Measurements from ENCODE around the gene NGDN. TPM values are rescaled to one million over a fixed set of nuclear protein-coding genes. Genes with fewer than 3 reads are reported as not detected.
A peak's percentile ranks its signal among the peaks of the same experiment; 100 is the strongest.

The NGDN gene
- total RNA-seq, 2 donors from 2014 or later, result 21.4 to 27.6 TPM

GRCh38 chr14:23468704-23469126 lies 788 bp upstream of the NGDN start:
- DNase-seq, result no peak
- H3K4me3 ChIP-seq, result peak overlapping the region; percentile 94
- no peaks in the 10 kb centered on the region for H3K9me3 ChIP-seq
- H3K9ac ChIP-seq (ENCODE audit: low read depth in 2 of 2, low read length in 2 of 2), result no peak overlapping the region
- H3K27ac ChIP-seq, result peak overlapping the region; percentile 62
- H3K27me3 ChIP-seq, result no peaks in the 10 kb centered on the region
- no peak for TF ChIP-seq CTCF (IDR thresholded peaks at IDR 0.05)
- H3K36me3 ChIP-seq, result peaks cover 7% of the 10 kb centered on the region
- intact Hi-C loops (cut with DNase I), result no loop called here
- peaks cover 3% of the 10 kb centered on the region for H3K4me1 ChIP-seq

GRCh38 chr14:23469906-23470403 lies 452 bp downstream of the NGDN start:
- intact Hi-C loops (cut with DNase I), result loop anchor here (10.0 kb wide), 1 partner anchor 145 kb away; the partner anchor contains the start of gene PABPN1

GRCh38 chr14:23470947-23471346 lies 1.4 kb downstream of the NGDN start:
- Histone ChIP-seq H3K27me3 (no peaks in the 10 kb centered on the region), H3K9me3 (no peaks in the 10 kb centered on the region), H3K4me1 (peaks cover 3% of the 10 kb centered on the region), H3K4me3 (no peak overlapping the region), H3K27ac (no peak overlapping the region), H3K9ac (ENCODE audit: low read depth in 2 of 2, low read length in 2 of 2) (no peak overlapping the region), H3K36me3 (peaks cover 13% of the 10 kb centered on the region)
- intact Hi-C loops (cut with DNase I), result loop anchor here (10.0 kb wide), 1 partner anchor 146 kb away; the partner anchor contains the start of gene PABPN1
- no peak for DNase-seq
- TF ChIP-seq CTCF (IDR thresholded peaks at IDR 0.05), result no peak

More at GRCh38 chr14:23469906-23470403, 452 bp downstream of the NGDN start:
- peak overlapping the region; percentile 79 to 89 for H3K9ac ChIP-seq (ENCODE audit: low read depth in 2 of 2, low read length in 2 of 2)
- peaks cover 8% of the 10 kb centered on the region for H3K36me3 ChIP-seq
- H3K27me3 ChIP-seq, result no peaks in the 10 kb centered on the region
- H3K27ac ChIP-seq, result peak overlapping the region; percentile 50
- H3K9me3 ChIP-seq, result no peaks in the 10 kb centered on the region
- H3K4me3 ChIP-seq, result peak overlapping the region; percentile 94
- no peak for TF ChIP-seq CTCF (IDR thresholded peaks at IDR 0.05)
- no peak for DNase-seq
- H3K4me1 ChIP-seq, result peaks cover 3% of the 10 kb centered on the region

- Histone ChIP-seq H3K9me3 (no peaks in the 10 kb centered on the region), H3K36me3 (peaks cover 21% of the 10 kb centered on the region), H3K9ac (ENCODE audit: low read depth in 2 of 2, low read length in 2 of 2) (no peak overlapping the region), H3K27me3 (no peaks in the 10 kb centered on the region), H3K27ac (no peak overlapping the region), H3K4me3 (no peak overlapping the region), H3K4me1 (no peaks in the 10 kb centered on the region)
- peak; percentile 62 for DNase-seq
- intact Hi-C loops (cut with DNase I), result loop anchor here (10.0 kb wide), 1 partner anchor 153 kb away; the partner anchor contains the start of gene PABPN1
- TF ChIP-seq CTCF (IDR thresholded peaks at IDR 0.05), result peak; percentile 61
Measured at GRCh38 chr14:23478109-23478759, 8.7 kb downstream of the NGDN start.

- DNase-seq, result no peak
- Histone ChIP-seq H3K27ac (no peak overlapping the region), H3K4me1 (no peaks in the 10 kb centered on the region), H3K9ac (ENCODE audit: low read depth in 2 of 2, low read length in 2 of 2) (no peak overlapping the region), H3K27me3 (no peaks in the 10 kb centered on the region), H3K9me3 (no peaks in the 10 kb centered on the region), H3K36me3 (peaks cover 11% of the 10 kb centered on the region), H3K4me3 (no peak overlapping the region)
- no peak for TF ChIP-seq CTCF (IDR thresholded peaks at IDR 0.05)
- intact Hi-C loops (cut with DNase I), result no loop called here
Measured at GRCh38 chr14:23481362-23481970, 12.0 kb downstream of the NGDN start.

Data from colonic mucosa (tissue), 4 donors.